ENCODE results near the gene RELN.

GRCh38 chr7:103771294-103771693 is 218.2 kb downstream of the RELN start:
- TF ChIP-seq FOXM1 (IDR thresholded peaks at IDR 0.05; ENCODE audit: borderline replicate concordance), result no peak
- TF ChIP-seq L3MBTL2 (conservative IDR thresholded peaks at IDR 0.05), result no peak
- no peak for TF ChIP-seq NFRKB (IDR thresholded peaks at IDR 0.05)
- no peak for TF ChIP-seq ELF4 (IDR thresholded peaks at IDR 0.05)
- no peak for TF ChIP-seq LEF1 (IDR thresholded peaks at IDR 0.05; ENCODE audit: borderline replicate concordance)
- no peak for TF ChIP-seq TARDBP (IDR thresholded peaks at IDR 0.05)
- no peak for TF ChIP-seq SP1 (IDR thresholded peaks at IDR 0.05)
- TF ChIP-seq ARNT (IDR thresholded peaks at IDR 0.05), result no peak
- TF ChIP-seq BHLHE40 (IDR thresholded peaks at IDR 0.05; ENCODE audit: borderline replicate concordance), result no peak
- TF ChIP-seq FOXA1 (IDR thresholded peaks at IDR 0.05), result no peak

All from HEK293T (cell line).